ENCODE data around the gene GABRG3. TPM values are rescaled to one million over a fixed set of nuclear protein-coding genes. Genes with fewer than 3 reads are reported as not detected.

The GABRG3 gene
- total and polyA plus RNA-seq, 2 donors from 2014 or later: not detected

DNA sequence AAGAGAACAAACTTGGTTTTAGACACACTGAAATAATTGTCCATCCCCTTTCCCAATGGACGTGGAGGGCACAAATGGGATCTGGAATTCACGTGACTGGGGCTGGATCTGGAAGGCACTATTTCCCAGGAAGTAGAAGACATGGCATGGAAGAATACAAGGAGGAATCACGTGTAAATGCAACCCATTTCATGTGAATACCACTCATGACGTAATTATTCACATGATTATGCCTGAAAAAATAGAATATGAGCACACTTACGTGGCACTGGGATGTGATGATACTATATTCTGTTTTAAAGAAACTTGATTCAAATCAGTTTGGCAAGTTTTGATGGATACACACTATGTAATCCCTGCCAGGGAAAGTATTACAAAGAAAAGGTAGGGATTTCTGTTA, 477.3 kb downstream of the GABRG3 start:
- Histone ChIP-seq H3K9ac (ENCODE audit: low read length in 3 of 3) (no peak overlapping the region), H3K4me3 (ENCODE audit: low read length in 3 of 3) (no peak overlapping the region), H3K9me3 (ENCODE audit: control insufficient read depth in 2 of 3, insufficient read depth in 1 of 3, low read length in 3 of 3) (peaks cover 0 to 2% (median 0%) of the 10 kb centered on the region in 3 donors), H3K27me3 (ENCODE audit: control insufficient read depth, insufficient read depth, low read length) (no peaks in the 10 kb centered on the region), H3K27ac (ENCODE audit: low read depth in 2 of 2, low read length in 2 of 2) (no peak overlapping the region), H3K36me3 (ENCODE audit: control insufficient read depth in 2 of 3, insufficient read depth in 3 of 3, low read length in 3 of 3) (no peaks in the 10 kb centered on the region), H3K4me1 (ENCODE audit: control insufficient read depth in 2 of 3, insufficient read depth in 2 of 3, low read depth in 1 of 3, low read length in 3 of 3) (no peaks in the 10 kb centered on the region)
- intact Hi-C loops (cut with DNase I): no loop called here
- TF ChIP-seq CTCF (IDR thresholded peaks at IDR 0.05; ENCODE audit: borderline replicate concordance, extremely low read depth, insufficient read depth): no peak
- FAIRE-seq (no peak), DNase-seq (no peak)

DNA sequence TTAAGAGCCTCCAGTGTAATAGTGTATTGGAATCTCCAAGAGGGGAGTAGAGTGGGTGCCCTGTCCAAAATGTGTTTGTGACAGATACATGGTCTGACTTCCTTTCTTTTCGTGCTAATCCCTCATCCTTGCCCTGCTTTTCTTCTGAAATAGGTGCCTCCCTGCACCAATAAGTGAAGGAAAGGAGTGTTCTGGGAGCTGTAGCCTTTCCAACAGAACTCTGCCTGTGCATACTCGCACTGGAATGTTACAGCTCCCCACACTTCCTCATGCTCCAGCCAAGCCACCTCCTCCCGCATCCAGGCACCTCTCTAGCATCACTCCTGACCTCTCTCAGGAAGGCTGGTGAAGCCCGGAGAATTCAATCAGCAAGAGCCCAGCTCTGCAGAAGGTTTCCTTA, 478.0 kb downstream of the GABRG3 start:
- TF ChIP-seq CTCF (IDR thresholded peaks at IDR 0.05; ENCODE audit: borderline replicate concordance, extremely low read depth, insufficient read depth): no peak
- Histone ChIP-seq H3K27ac (ENCODE audit: low read depth in 2 of 2, low read length in 2 of 2) (no peak overlapping the region), H3K27me3 (ENCODE audit: control insufficient read depth, insufficient read depth, low read length) (no peaks in the 10 kb centered on the region), H3K4me1 (ENCODE audit: control insufficient read depth in 2 of 3, insufficient read depth in 2 of 3, low read depth in 1 of 3, low read length in 3 of 3) (no peaks in the 10 kb centered on the region), H3K4me3 (ENCODE audit: low read length in 3 of 3) (no peak overlapping the region), H3K9ac (ENCODE audit: low read length in 3 of 3) (no peak overlapping the region), H3K9me3 (ENCODE audit: control insufficient read depth in 2 of 3, insufficient read depth in 1 of 3, low read length in 3 of 3) (peaks cover 0 to 2% (median 0%) of the 10 kb centered on the region in 3 donors), H3K36me3 (ENCODE audit: control insufficient read depth in 2 of 3, insufficient read depth in 3 of 3, low read length in 3 of 3) (no peaks in the 10 kb centered on the region)
- FAIRE-seq (no peak), DNase-seq (peak in 1 of 5 donors; percentile 8)
- intact Hi-C loops (cut with DNase I): no loop called here

- no peak overlapping the region for H3K27ac ChIP-seq (ENCODE audit: low read depth in 2 of 2, low read length in 2 of 2)
- H3K9ac ChIP-seq (ENCODE audit: low read length in 3 of 3): no peak overlapping the region
- no peak for TF ChIP-seq CTCF (IDR thresholded peaks at IDR 0.05; ENCODE audit: borderline replicate concordance, extremely low read depth, insufficient read depth)
- no peaks in the 10 kb centered on the region for H3K27me3 ChIP-seq (ENCODE audit: control insufficient read depth, insufficient read depth, low read length)
- intact Hi-C loops (cut with DNase I): no loop called here
- DNase-seq (no peak), FAIRE-seq (no peak)
- H3K4me3 ChIP-seq (ENCODE audit: low read length in 3 of 3): no peak overlapping the region
- H3K36me3 ChIP-seq (ENCODE audit: control insufficient read depth in 2 of 3, insufficient read depth in 3 of 3, low read length in 3 of 3): no peaks in the 10 kb centered on the region
- H3K9me3 ChIP-seq (ENCODE audit: control insufficient read depth in 2 of 3, insufficient read depth in 1 of 3, low read length in 3 of 3): peaks cover 0 to 2% (median 0%) of the 10 kb centered on the region in 3 donors
- H3K4me1 ChIP-seq (ENCODE audit: control insufficient read depth in 2 of 3, insufficient read depth in 2 of 3, low read depth in 1 of 3, low read length in 3 of 3): no peaks in the 10 kb centered on the region
These were observed 479.0 kb downstream of the GABRG3 start for GRCh38 chr15:27449941-27450340.
